HEK293 (cell line): ENCODE results near the gene CTPS1.

ENCODE experiments used
- ATF2 ChIP-seq: fragments of 450-650 bp; formaldehyde crosslinking; IDR thresholded peaks from 2 replicates; pipeline ENCODE4 v1.5.1; 2016; ENCODE audit warnings: missing biosample characterization, missing genetic modification characterization, low read depth
- FEZF1 ChIP-seq: fragments of 450-650 bp; formaldehyde crosslinking; IDR thresholded peaks from 2 replicates; pipeline ENCODE4 v1.5.1; 2016; ENCODE audit warnings: missing biosample characterization, missing genetic modification characterization
- IKZF3 ChIP-seq: fragments of 450-650 bp; IDR thresholded peaks from 2 replicates; pipeline ENCODE4 v1.5.0; 2018; ENCODE audit warnings: missing biosample characterization, mild to moderate bottlenecking, missing genetic modification characterization, moderate library complexity
- KLF8 ChIP-seq: fragments of 450-650 bp; formaldehyde crosslinking; IDR thresholded peaks from 2 replicates; pipeline ENCODE4 v1.5.1; 2016; ENCODE audit warnings: missing biosample characterization, missing genetic modification characterization
- SP3 ChIP-seq: fragments of 450-650 bp; formaldehyde crosslinking; IDR thresholded peaks from 2 replicates; pipeline ENCODE4 v1.5.1; 2016; ENCODE audit warnings: missing biosample characterization, missing genetic modification characterization
- SP7 ChIP-seq: fragments of 450-650 bp; formaldehyde crosslinking; IDR thresholded peaks from 2 replicates; pipeline ENCODE4 v1.5.1; 2016; ENCODE audit warnings: missing biosample characterization, missing genetic modification characterization
- ZBTB20 ChIP-seq: fragments of 450-650 bp; formaldehyde crosslinking; IDR thresholded peaks from 2 replicates; pipeline ENCODE4 v1.5.1; 2016; ENCODE audit warnings: missing biosample characterization, missing genetic modification characterization
- ZFP37 ChIP-seq: fragments of 450-650 bp; formaldehyde crosslinking; IDR thresholded peaks from 2 replicates; pipeline ENCODE4 v1.5.1; 2016; ENCODE audit warnings: missing biosample characterization, missing genetic modification characterization
- ZFP41 ChIP-seq: fragments of 450-650 bp; formaldehyde crosslinking; IDR thresholded peaks from 2 replicates; pipeline ENCODE4 v1.5.1; 2016; ENCODE audit warnings: missing biosample characterization, missing genetic modification characterization, borderline replicate concordance
- ZNF16 ChIP-seq: fragments of 450-650 bp; formaldehyde crosslinking; IDR thresholded peaks from 2 replicates; pipeline ENCODE4 v1.5.1; 2016; ENCODE audit warnings: low read depth, missing biosample characterization, missing genetic modification characterization
- ZNF280C ChIP-seq: fragments of 450-650 bp; formaldehyde crosslinking; IDR thresholded peaks from 2 replicates; pipeline ENCODE4 v1.5.1; 2016; ENCODE audit warnings: missing biosample characterization, missing genetic modification characterization
- ZNF335 ChIP-seq: fragments of 450-650 bp; formaldehyde crosslinking; conservative IDR thresholded peaks from 2 replicates; pipeline ENCODE4 v1.5.1; 2016; ENCODE audit warnings: missing biosample characterization, missing genetic modification characterization
- ZNF510 ChIP-seq: fragments of 450-650 bp; formaldehyde crosslinking; IDR thresholded peaks from 2 replicates; pipeline ENCODE4 v1.5.1; 2018; ENCODE audit warnings: mild to moderate bottlenecking, missing genetic modification characterization, missing biosample characterization; ENCODE audit not compliant: insufficient replicate concordance
- ZNF560 ChIP-seq: fragments of 450-650 bp; formaldehyde crosslinking; IDR thresholded peaks from 2 replicates; pipeline ENCODE4 v1.5.1; 2017; ENCODE audit warnings: missing biosample characterization, missing genetic modification characterization, borderline replicate concordance
- ZNF585B ChIP-seq: fragments of 450-650 bp; formaldehyde crosslinking; IDR thresholded peaks from 2 replicates; pipeline ENCODE4 v1.5.1; 2016; ENCODE audit warnings: missing biosample characterization, missing genetic modification characterization
- ZNF639 ChIP-seq: fragments of 450-650 bp; formaldehyde crosslinking; IDR thresholded peaks from 2 replicates; pipeline ENCODE4 v1.5.1; 2016; ENCODE audit warnings: missing biosample characterization, missing genetic modification characterization
- ZNF670 ChIP-seq: fragments of 450-650 bp; formaldehyde crosslinking; IDR thresholded peaks from 2 replicates; pipeline ENCODE4 v1.5.1; 2016; ENCODE audit warnings: missing biosample characterization, missing genetic modification characterization, low read depth
- ZNF76 ChIP-seq: fragments of 450-650 bp; formaldehyde crosslinking; IDR thresholded peaks from 2 replicates; pipeline ENCODE4; 2016; ENCODE audit warnings: low read depth, missing biosample characterization, missing genetic modification characterization, borderline replicate concordance
- TF ChIP-seq, protein P1 (sequence below): fragments of 450-650 bp; IDR thresholded peaks from 2 replicates; pipeline ENCODE4 v1.5.1; 2018; ENCODE audit warnings: missing biosample characterization, mild to moderate bottlenecking, missing genetic modification characterization
- TF ChIP-seq, protein P2 (sequence below): fragments of 450-650 bp; formaldehyde crosslinking; IDR thresholded peaks from 2 replicates; pipeline ENCODE4 v1.5.1; 2016; ENCODE audit warnings: missing biosample characterization, missing genetic modification characterization
- TF ChIP-seq, protein P3 (sequence below): fragments of 450-650 bp; formaldehyde crosslinking; IDR thresholded peaks from 2 replicates; pipeline ENCODE4 v1.5.1; 2016; ENCODE audit warnings: missing biosample characterization, missing genetic modification characterization, borderline replicate concordance

Gene CTPS1

DNA sequence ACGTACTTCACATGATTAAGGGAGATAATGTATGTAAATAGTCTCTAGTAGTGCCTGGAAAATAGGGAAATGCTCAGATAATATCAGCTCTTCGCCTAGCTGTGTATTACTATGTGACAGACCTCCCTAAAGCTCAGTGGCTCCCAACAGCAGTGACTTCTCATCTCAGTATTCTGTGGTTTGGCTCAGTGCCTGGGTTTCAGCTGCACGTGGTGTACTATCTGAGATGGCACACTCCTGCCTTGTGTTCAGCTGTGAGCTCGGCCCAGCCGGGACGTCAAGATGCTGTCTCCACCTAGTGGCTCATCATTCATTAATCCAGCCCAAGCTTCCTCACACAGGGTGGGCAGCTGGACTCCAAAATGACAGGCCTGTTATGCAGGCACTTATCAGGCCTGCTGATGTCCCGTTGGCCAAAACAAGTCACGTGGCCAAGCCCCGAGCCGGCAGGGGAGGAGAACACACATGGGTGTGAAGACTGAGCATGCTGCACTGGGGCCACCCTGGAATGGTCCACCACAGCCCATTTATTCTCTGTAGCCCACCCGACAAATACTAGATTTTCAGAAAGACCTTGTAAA is 24.2 kb downstream of the CTPS1 start (continued):
- TF ChIP-seq, protein P1, sequence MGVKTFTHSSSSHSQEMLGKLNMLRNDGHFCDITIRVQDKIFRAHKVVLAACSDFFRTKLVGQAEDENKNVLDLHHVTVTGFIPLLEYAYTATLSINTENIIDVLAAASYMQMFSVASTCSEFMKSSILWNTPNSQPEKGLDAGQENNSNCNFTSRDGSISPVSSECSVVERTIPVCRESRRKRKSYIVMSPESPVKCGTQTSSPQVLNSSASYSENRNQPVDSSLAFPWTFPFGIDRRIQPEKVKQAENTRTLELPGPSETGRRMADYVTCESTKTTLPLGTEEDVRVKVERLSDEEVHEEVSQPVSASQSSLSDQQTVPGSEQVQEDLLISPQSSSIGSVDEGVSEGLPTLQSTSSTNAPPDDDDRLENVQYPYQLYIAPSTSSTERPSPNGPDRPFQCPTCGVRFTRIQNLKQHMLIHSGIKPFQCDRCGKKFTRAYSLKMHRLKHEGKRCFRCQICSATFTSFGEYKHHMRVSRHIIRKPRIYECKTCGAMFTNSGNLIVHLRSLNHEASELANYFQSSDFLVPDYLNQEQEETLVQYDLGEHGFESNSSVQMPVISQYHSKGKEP (tag by site-specific recombination) = peak; percentile 52; the same call in 1 of the 2 replicates
- TF ChIP-seq ZNF76 = no peak; the same call in 1 of the 2 replicates
- TF ChIP-seq ZNF510 = no peak
- TF ChIP-seq ZFP37 (tag by site-specific recombination) = no peak
- TF ChIP-seq, protein P2, sequence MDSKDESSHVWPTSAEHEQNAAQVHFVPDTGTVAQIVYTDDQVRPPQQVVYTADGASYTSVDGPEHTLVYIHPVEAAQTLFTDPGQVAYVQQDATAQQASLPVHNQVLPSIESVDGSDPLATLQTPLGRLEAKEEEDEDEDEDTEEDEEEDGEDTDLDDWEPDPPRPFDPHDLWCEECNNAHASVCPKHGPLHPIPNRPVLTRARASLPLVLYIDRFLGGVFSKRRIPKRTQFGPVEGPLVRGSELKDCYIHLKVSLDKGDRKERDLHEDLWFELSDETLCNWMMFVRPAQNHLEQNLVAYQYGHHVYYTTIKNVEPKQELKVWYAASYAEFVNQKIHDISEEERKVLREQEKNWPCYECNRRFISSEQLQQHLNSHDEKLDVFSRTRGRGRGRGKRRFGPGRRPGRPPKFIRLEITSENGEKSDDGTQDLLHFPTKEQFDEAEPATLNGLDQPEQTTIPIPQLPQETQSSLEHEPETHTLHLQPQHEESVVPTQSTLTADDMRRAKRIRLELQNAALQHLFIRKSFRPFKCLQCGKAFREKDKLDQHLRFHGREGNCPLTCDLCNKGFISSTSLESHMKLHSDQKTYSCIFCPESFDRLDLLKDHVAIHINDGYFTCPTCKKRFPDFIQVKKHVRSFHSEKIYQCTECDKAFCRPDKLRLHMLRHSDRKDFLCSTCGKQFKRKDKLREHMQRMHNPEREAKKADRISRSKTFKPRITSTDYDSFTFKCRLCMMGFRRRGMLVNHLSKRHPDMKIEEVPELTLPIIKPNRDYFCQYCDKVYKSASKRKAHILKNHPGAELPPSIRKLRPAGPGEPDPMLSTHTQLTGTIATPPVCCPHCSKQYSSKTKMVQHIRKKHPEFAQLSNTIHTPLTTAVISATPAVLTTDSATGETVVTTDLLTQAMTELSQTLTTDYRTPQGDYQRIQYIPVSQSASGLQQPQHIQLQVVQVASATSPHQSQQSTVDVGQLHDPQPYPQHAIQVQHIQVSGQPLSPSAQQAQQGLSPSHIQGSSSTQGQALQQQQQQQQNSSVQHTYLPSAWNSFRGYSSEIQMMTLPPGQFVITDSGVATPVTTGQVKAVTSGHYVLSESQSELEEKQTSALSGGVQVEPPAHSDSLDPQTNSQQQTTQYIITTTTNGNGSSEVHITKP (tag by site-specific recombination) = peak; percentile 83
- TF ChIP-seq ATF2 (tag by site-specific recombination) = no peak
- peak; percentile 77 for TF ChIP-seq ZNF16 (tag by site-specific recombination)
- TF ChIP-seq ZNF670 (tag by site-specific recombination) = no peak
- TF ChIP-seq, protein P3, sequence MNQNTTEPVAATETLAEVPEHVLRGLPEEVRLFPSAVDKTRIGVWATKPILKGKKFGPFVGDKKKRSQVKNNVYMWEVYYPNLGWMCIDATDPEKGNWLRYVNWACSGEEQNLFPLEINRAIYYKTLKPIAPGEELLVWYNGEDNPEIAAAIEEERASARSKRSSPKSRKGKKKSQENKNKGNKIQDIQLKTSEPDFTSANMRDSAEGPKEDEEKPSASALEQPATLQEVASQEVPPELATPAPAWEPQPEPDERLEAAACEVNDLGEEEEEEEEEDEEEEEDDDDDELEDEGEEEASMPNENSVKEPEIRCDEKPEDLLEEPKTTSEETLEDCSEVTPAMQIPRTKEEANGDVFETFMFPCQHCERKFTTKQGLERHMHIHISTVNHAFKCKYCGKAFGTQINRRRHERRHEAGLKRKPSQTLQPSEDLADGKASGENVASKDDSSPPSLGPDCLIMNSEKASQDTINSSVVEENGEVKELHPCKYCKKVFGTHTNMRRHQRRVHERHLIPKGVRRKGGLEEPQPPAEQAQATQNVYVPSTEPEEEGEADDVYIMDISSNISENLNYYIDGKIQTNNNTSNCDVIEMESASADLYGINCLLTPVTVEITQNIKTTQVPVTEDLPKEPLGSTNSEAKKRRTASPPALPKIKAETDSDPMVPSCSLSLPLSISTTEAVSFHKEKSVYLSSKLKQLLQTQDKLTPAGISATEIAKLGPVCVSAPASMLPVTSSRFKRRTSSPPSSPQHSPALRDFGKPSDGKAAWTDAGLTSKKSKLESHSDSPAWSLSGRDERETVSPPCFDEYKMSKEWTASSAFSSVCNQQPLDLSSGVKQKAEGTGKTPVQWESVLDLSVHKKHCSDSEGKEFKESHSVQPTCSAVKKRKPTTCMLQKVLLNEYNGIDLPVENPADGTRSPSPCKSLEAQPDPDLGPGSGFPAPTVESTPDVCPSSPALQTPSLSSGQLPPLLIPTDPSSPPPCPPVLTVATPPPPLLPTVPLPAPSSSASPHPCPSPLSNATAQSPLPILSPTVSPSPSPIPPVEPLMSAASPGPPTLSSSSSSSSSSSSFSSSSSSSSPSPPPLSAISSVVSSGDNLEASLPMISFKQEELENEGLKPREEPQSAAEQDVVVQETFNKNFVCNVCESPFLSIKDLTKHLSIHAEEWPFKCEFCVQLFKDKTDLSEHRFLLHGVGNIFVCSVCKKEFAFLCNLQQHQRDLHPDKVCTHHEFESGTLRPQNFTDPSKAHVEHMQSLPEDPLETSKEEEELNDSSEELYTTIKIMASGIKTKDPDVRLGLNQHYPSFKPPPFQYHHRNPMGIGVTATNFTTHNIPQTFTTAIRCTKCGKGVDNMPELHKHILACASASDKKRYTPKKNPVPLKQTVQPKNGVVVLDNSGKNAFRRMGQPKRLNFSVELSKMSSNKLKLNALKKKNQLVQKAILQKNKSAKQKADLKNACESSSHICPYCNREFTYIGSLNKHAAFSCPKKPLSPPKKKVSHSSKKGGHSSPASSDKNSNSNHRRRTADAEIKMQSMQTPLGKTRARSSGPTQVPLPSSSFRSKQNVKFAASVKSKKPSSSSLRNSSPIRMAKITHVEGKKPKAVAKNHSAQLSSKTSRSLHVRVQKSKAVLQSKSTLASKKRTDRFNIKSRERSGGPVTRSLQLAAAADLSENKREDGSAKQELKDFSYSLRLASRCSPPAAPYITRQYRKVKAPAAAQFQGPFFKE = no peak
- no peak for TF ChIP-seq ZNF560 (tag by site-specific recombination)
- TF ChIP-seq KLF8 = no peak
- TF ChIP-seq FEZF1 (tag by site-specific recombination) = peak; percentile 40; the same call in 1 of the 2 replicates
- no peak for TF ChIP-seq ZNF280C (tag by site-specific recombination)
- no peak for TF ChIP-seq IKZF3
- no peak for TF ChIP-seq ZFP41
- peak; percentile 82 for TF ChIP-seq SP7 (tag by site-specific recombination)
- TF ChIP-seq ZBTB20 (tag by site-specific recombination) = no peak
- TF ChIP-seq ZNF639 (tag by site-specific recombination) = no peak
- TF ChIP-seq SP3 (tag by site-specific recombination) = no peak
- no peak for TF ChIP-seq ZNF335 (tag by site-specific recombination)
- no peak for TF ChIP-seq ZNF585B (tag by site-specific recombination)
